ENCODE measurements around the gene SKOR2.

SKOR2 gene

DNA sequence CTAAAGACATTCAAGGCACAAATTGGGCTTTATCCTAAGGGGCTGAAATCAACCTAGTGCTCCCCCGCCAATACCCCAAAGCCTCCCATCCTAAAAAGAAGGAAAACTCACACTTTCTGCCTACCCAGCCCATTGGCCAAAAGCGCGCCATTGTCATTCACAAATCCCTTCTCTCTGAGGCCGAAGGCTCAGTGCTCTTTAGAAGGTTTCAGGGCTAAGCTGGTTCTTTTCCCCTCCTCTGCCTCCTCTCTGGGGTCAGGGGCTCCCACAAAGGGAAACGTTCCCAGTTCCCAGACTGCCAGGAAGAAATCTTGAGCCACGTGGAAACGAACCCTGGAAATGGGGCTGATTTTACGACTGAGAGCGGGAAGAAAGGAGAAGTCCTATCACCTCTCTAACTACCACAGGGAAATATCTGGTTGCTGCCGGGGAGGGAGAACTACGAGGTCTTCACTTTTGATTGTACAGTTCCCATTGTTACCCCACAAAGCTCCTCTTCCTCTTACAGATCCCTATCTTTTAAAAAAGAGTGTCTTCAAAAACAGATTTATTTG is 1.7 kb upstream of the SKOR2 start:
- TF ChIP-seq GABPA (IDR thresholded peaks at IDR 0.05; ENCODE audit: low read depth), result no peak
- no peak for TF ChIP-seq SPI1 (IDR thresholded peaks at IDR 0.05; ENCODE audit: borderline replicate concordance, low read depth)
- no peak for TF ChIP-seq POLR2AphosphoS5 (IDR thresholded peaks at IDR 0.05; ENCODE audit: low read depth)
- TF ChIP-seq, protein P1, sequence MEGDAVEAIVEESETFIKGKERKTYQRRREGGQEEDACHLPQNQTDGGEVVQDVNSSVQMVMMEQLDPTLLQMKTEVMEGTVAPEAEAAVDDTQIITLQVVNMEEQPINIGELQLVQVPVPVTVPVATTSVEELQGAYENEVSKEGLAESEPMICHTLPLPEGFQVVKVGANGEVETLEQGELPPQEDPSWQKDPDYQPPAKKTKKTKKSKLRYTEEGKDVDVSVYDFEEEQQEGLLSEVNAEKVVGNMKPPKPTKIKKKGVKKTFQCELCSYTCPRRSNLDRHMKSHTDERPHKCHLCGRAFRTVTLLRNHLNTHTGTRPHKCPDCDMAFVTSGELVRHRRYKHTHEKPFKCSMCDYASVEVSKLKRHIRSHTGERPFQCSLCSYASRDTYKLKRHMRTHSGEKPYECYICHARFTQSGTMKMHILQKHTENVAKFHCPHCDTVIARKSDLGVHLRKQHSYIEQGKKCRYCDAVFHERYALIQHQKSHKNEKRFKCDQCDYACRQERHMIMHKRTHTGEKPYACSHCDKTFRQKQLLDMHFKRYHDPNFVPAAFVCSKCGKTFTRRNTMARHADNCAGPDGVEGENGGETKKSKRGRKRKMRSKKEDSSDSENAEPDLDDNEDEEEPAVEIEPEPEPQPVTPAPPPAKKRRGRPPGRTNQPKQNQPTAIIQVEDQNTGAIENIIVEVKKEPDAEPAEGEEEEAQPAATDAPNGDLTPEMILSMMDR (IDR thresholded peaks at IDR 0.05; ENCODE audit: insufficient read depth, low read length), result no peak
- TF ChIP-seq, protein P2, sequence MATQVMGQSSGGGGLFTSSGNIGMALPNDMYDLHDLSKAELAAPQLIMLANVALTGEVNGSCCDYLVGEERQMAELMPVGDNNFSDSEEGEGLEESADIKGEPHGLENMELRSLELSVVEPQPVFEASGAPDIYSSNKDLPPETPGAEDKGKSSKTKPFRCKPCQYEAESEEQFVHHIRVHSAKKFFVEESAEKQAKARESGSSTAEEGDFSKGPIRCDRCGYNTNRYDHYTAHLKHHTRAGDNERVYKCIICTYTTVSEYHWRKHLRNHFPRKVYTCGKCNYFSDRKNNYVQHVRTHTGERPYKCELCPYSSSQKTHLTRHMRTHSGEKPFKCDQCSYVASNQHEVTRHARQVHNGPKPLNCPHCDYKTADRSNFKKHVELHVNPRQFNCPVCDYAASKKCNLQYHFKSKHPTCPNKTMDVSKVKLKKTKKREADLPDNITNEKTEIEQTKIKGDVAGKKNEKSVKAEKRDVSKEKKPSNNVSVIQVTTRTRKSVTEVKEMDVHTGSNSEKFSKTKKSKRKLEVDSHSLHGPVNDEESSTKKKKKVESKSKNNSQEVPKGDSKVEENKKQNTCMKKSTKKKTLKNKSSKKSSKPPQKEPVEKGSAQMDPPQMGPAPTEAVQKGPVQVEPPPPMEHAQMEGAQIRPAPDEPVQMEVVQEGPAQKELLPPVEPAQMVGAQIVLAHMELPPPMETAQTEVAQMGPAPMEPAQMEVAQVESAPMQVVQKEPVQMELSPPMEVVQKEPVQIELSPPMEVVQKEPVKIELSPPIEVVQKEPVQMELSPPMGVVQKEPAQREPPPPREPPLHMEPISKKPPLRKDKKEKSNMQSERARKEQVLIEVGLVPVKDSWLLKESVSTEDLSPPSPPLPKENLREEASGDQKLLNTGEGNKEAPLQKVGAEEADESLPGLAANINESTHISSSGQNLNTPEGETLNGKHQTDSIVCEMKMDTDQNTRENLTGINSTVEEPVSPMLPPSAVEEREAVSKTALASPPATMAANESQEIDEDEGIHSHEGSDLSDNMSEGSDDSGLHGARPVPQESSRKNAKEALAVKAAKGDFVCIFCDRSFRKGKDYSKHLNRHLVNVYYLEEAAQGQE (IDR thresholded peaks at IDR 0.05; ENCODE audit: insufficient replicate concordance, low read depth), result no peak
- no peak overlapping the region for H3K4me3 ChIP-seq (replicated peaks; ENCODE audit: insufficient read depth, low read length)

DNA sequence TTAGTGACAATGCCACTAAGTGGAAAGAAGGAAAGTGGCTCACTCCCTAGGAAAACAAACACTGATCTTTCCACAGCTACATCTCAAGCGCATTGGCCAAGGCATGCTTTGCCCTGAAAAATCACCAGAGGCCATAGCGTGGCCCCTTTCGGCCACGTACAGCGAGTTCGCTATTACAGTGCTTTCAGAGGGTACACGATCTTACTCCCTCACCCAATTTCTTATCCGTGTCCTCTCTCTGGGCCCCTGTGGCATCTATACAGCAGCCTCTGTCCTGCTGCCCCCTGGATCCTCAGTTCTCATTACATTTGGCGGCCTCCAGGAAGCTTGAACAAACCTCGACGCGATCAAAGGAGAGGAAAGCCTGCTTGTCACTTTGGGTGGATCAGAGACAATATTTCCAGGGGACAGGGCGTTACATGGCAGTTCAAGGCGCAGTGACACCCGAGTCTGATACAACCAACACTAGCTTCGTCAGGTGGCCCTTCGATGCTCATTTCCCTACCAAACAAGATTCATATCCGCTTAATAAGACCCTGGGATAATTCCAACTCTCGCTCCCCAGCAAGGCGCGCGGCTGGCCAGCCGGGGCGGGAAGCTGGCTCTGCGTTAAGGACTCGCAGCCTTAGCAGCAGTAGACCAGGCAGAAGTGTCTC is 941 bp downstream of the SKOR2 start:
- H3K4me3 ChIP-seq (replicated peaks; ENCODE audit: insufficient read depth, low read length), result no peak overlapping the region

More for the DNA sequence above, 1.7 kb upstream of the SKOR2 start:
- peaks cover 77% of the 10 kb centered on the region for H3K27me3 ChIP-seq (ENCODE audit: insufficient read depth, poor library complexity, severe bottlenecking)
- DNase-seq (ENCODE audit: low read depth in 1 of 2, low spot score in 1 of 2), result no peak
- no peak overlapping the region for H3K27ac ChIP-seq (replicated peaks)

DNA sequence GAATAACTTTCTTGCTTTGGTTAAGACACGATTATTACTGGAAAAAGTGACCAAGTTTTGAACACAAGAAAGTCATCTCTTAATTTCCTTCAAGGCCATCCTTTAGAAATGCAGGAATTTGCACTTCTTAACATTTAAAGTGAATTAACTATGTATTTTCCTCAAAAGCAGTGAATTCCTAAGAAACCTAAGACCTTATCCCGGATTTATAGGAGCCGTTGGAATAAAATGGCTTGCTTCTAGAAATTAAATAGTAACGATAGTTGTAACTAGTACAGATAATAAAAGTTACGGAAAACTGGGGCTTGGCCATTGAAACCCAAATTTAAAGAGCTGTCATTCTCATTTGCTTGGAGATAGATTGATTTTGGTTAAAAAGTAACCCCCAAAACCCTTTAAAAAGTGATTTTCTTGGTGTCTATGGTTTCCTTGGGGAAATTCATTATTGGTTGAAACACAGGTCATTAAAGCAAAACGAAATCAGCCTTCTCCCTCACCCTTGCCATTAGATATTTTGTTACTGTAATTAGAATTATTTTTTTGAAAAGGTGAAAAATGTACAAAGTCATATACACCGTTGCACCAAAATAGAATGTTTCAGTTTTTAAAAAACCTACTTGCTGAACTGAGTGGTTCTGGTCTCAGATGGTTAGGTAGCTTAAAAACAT is 2.0 kb downstream of the SKOR2 start:
- Histone ChIP-seq H3K27me3 (ENCODE audit: insufficient read depth, poor library complexity, severe bottlenecking) (peaks cover 83% of the 10 kb centered on the region), H3K27ac (replicated peaks) (no peak overlapping the region), H3K4me3 (replicated peaks; ENCODE audit: insufficient read depth, low read length) (no peak overlapping the region)
- no peak for DNase-seq (ENCODE audit: low read depth in 1 of 2, low spot score in 1 of 2)
- TF ChIP-seq POLR2AphosphoS5 (IDR thresholded peaks at IDR 0.05; ENCODE audit: low read depth) (no peak), GABPA (IDR thresholded peaks at IDR 0.05; ENCODE audit: low read depth) (no peak)
- TF ChIP-seq, protein P2 (IDR thresholded peaks at IDR 0.05; ENCODE audit: insufficient replicate concordance, low read depth), result no peak

More for the DNA sequence above, 941 bp downstream of the SKOR2 start:
- TF ChIP-seq, protein P2 (IDR thresholded peaks at IDR 0.05; ENCODE audit: insufficient replicate concordance, low read depth), result no peak
- TF ChIP-seq POLR2AphosphoS5 (IDR thresholded peaks at IDR 0.05; ENCODE audit: low read depth) (no peak), SPI1 (IDR thresholded peaks at IDR 0.05; ENCODE audit: borderline replicate concordance, low read depth) (no peak), GABPA (IDR thresholded peaks at IDR 0.05; ENCODE audit: low read depth) (no peak)
- TF ChIP-seq, protein P1 (IDR thresholded peaks at IDR 0.05; ENCODE audit: insufficient read depth, low read length), result no peak
- no peak for DNase-seq (ENCODE audit: low read depth in 1 of 2, low spot score in 1 of 2)
- H3K27me3 ChIP-seq (ENCODE audit: insufficient read depth, poor library complexity, severe bottlenecking), result peaks cover 80% of the 10 kb centered on the region
- H3K27ac ChIP-seq (replicated peaks), result no peak overlapping the region

Measured in HL-60 (cell line).